Dedifferentiated amniotic fluid mesenchymal stem cell (primary cell): ENCODE measurements around the gene PSMB9.

Source experiments
- DNase-seq: peaks from one replicate; pipeline ENCODE4 v3.0.0-alpha.2; 2016; ENCODE audit errors: extremely low spot score

Gene PSMB9

DNA sequence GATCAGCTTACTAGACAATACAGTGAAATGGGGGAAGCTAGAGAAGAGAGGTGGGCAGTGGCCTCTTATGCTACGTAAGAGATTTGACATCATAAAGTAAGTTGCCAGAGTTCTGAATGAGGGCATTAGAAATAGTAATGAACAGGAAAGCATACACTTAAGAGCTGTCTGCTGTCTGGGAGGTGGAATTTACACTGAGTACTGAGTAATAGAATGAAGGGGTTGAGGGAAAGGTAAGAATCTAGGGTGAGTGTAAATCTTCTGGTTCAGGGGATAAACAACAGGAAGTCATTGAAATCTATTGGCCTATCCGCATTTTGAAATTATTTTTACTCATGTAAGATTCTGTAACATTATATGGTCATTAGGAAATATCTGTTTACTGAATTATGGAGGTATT, 51.1 kb downstream of the PSMB9 start:
- DNase-seq: no peak

DNA sequence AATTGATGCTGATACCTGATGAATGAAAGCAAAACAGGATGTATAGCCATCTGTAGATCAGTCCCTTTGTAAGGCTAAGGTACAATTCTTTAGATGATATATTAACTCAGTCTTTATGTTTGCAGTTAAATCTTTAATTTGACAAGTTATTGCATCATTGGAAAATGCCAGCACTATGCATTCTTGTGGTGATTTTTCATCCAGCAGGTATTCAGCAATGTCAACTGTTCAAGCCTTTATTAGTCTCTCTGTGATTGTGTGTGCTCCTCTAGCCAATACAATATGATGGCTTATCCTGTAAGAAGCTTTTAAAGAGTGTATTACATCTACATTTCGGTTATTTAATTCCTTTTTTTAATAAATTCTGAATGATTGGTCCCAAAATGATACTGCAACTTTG, 52.5 kb downstream of the PSMB9 start:
- peak; percentile 49 for DNase-seq

DNA sequence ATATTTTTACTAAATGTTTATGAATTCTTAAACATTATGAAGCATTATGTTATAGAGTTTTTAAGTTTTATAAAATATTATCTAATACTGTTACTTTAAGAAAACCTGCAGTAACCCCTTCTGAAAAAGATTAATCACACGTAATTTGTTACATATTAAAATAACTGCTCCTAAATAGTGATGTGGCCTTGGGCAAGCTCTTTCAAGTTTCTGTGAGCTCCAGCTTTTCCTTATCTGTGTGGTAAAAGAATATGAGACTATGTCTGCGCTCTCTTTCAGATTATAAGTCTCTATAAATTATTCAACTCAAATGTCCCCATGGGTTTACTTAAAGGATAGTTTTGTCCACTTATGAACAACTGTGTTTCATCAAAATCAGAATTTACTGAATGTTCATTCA, 54.9 kb downstream of the PSMB9 start:
- DNase-seq: no peak
